OCI-LY7 (cell line): Measurements from ENCODE around the gene SYPL1.

Source experiments
- CTCF ChIP-seq: fragments of 200-600 bp; sonication (generic); conservative IDR thresholded peaks from 2 replicates; pipeline ENCODE4 v1.5.1; 2014; ENCODE audit warnings: mild to moderate bottlenecking, antibody characterized with exemption, low read length, moderate library complexity, mixed read lengths
- EZH2phosphoT487 ChIP-seq: fragments of 200-600 bp; sonication (generic); IDR thresholded peaks from 2 replicates; pipeline ENCODE4 v1.6.1; 2018; ENCODE audit warnings: low read depth, borderline replicate concordance, mild to moderate bottlenecking, mixed run types, antibody characterized with exemption, low read length, moderate library complexity, mixed read lengths

DNA sequence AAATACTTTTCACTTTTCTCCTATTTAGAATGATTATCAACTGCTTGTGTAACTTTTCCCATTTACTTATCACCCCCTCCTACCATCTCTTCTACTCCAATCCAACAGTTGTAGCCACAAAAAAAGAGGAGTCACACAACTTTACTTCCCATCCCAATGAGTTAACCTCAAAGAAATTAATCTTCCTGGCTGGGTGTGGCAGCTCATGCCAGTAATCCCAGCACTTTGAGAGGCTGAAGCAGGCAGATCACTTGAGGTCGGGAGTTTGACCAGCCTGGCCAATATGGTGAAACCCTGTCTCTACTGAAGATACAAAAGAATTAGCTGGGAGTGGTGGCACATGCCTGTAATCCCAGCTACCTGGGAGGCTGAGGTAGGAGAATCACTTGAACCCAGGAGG lies 19.9 kb downstream of the SYPL1 start:
- no peak for TF ChIP-seq CTCF
- TF ChIP-seq EZH2phosphoT487: no peak
